Mammary epithelial cell (primary cell): ENCODE measurements around the gene MLST8.

Experiments used
- CTCF ChIP-seq, 2 donors: IDR thresholded peaks in 1 of 2; conservative IDR thresholded peaks in 1 of 2; 2 replicates each; pipeline ENCODE4 v1.5.1; 2011 to 2012; ENCODE audit warnings: inconsistent platforms in 2 of 2, low read length in 2 of 2, mild to moderate bottlenecking in 2 of 2, control low read depth in 1 of 2, low read depth in 1 of 2; ENCODE audit not compliant: insufficient read depth in 1 of 2; ENCODE audit errors: extremely low read depth in 1 of 2
- EZH2 ChIP-seq: IDR thresholded peaks from 2 replicates; pipeline ENCODE4 v1.6.1; 2012; ENCODE audit warnings: low read length, inconsistent platforms, borderline replicate concordance

GRCh38 chr16:2257726-2258125 is 52.5 kb downstream of the MLST8 start:
- no peak for TF ChIP-seq CTCF (conservative IDR thresholded peaks at IDR 0.05 in 1 of 2, IDR thresholded peaks at IDR 0.05 in 1 of 2; ENCODE audit: extremely low read depth in 1 of 2, insufficient read depth in 1 of 2, low read depth in 1 of 2, low read length in 2 of 2)
- no peak for TF ChIP-seq EZH2
